Ishikawa (cell line): ENCODE results near the gene NMU.

Experiments
- CEBPB ChIP-seq: IDR thresholded peaks from 2 replicates; pipeline ENCODE4 v1.6.1; 2012
- CREB1 ChIP-seq: IDR thresholded peaks from 2 replicates; pipeline ENCODE4 v1.6.1; 2012; ENCODE audit warnings: low read depth
- EGR1 ChIP-seq: IDR thresholded peaks from 2 replicates; pipeline ENCODE4 v1.6.1; 2012
- EP300 ChIP-seq: IDR thresholded peaks from 2 replicates; pipeline ENCODE4 v1.6.1; 2012; ENCODE audit warnings: borderline replicate concordance
- FOXM1 ChIP-seq: IDR thresholded peaks from 2 replicates; pipeline ENCODE4 v1.6.1; 2012; ENCODE audit warnings: low read depth, borderline replicate concordance
- NFIC ChIP-seq: IDR thresholded peaks from 2 replicates; pipeline ENCODE4 v1.6.1; 2012
- RAD21 ChIP-seq: IDR thresholded peaks from 2 replicates; pipeline ENCODE4 v1.6.1; 2012; ENCODE audit warnings: low read depth
- REST ChIP-seq: IDR thresholded peaks from 2 replicates; pipeline ENCODE4 v1.6.1; 2012; ENCODE audit warnings: low read depth, mild to moderate bottlenecking
- TAF1 ChIP-seq: IDR thresholded peaks from 2 replicates; pipeline ENCODE4 v1.6.1; 2012; ENCODE audit warnings: low read depth, mild to moderate bottlenecking
- TCF12 ChIP-seq: IDR thresholded peaks from 2 replicates; pipeline ENCODE4 v1.6.1; 2012; ENCODE audit warnings: low read depth
- TEAD4 ChIP-seq: IDR thresholded peaks from 2 replicates; pipeline ENCODE4 v1.6.1; 2012
- YY1 ChIP-seq: IDR thresholded peaks from 2 replicates; pipeline ENCODE4 v1.6.1; 2012; ENCODE audit warnings: low read depth
- ZBTB7A ChIP-seq: IDR thresholded peaks from 2 replicates; pipeline ENCODE4 v1.6.1; 2012; ENCODE audit warnings: low read depth
- TF ChIP-seq, protein P1 (sequence below): IDR thresholded peaks from 2 replicates; pipeline ENCODE4 v1.6.1; 2012
- TF ChIP-seq, protein P2 (sequence below): IDR thresholded peaks from 2 replicates; pipeline ENCODE4 v1.6.1; 2012

The NMU gene

GRCh38 chr4:55654131-55654530, 18.0 kb upstream of the NMU start:
- TF ChIP-seq CEBPB (no peak), CREB1 (no peak), RAD21 (no peak), TCF12 (no peak), ZBTB7A (no peak), TAF1 (no peak)
- TF ChIP-seq, protein P1, sequence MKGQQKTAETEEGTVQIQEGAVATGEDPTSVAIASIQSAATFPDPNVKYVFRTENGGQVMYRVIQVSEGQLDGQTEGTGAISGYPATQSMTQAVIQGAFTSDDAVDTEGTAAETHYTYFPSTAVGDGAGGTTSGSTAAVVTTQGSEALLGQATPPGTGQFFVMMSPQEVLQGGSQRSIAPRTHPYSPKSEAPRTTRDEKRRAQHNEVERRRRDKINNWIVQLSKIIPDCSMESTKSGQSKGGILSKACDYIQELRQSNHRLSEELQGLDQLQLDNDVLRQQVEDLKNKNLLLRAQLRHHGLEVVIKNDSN, result no peak
- TF ChIP-seq, protein P2, sequence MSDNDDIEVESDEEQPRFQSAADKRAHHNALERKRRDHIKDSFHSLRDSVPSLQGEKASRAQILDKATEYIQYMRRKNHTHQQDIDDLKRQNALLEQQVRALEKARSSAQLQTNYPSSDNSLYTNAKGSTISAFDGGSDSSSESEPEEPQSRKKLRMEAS, result no peak

DNA sequence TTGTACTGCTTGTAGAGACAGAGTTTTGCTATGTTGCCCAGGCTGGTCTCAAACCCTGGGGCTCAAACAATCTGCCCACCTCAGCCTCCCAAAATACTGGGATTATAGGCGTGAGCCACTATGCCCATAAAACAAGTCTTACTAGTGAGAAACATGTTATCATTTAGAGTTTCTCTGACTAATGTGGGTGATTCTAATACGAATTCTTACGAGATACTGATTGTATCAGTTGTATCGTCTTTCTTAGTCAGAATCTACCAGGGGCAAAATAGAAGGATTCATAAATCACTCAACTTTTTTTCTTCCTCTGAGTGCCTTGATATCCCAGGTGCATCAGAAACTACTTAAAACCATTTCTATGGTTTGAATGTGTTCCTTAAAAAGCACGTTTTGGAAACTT, 14.4 kb upstream of the NMU start:
- no peak for TF ChIP-seq TEAD4
- no peak for TF ChIP-seq CREB1
- TF ChIP-seq EGR1, result no peak
- TF ChIP-seq CEBPB, result no peak
- no peak for TF ChIP-seq TAF1
- no peak for TF ChIP-seq TCF12
- TF ChIP-seq FOXM1, result no peak

DNA sequence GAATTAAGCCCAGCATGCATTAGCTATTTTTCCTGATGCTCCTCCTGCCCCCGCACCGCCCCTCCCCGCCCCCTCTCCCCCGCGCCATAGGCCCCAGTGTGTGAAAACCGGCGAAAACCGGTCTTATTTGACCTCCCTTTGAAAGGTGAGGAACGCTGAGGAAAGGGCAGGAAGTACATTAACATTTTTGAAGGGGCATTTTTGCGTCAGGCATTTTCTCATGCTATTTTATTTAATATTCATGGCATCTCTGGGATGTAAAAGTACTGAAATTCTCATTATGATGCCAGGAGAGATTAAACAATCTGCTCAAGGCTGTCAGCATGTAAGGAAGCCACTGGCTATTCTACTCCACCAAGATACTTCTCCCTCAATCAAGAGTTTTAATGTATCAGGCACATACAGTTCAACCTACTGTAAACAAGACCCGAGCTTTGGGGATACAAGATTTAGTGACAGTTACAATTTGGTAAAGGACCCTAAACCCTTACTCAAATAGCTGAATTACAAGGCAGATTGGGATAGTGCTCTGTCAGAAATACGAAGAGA, 1.2 kb upstream of the NMU start:
- no peak for TF ChIP-seq NFIC
- no peak for TF ChIP-seq CEBPB
- TF ChIP-seq TEAD4, result no peak
- no peak for TF ChIP-seq REST
- no peak for TF ChIP-seq TAF1
- no peak for TF ChIP-seq YY1
- TF ChIP-seq EGR1, result no peak
- TF ChIP-seq, protein P2, result no peak
- no peak for TF ChIP-seq EP300
- TF ChIP-seq CREB1, result no peak
- TF ChIP-seq TCF12, result no peak
- TF ChIP-seq RAD21, result no peak
- TF ChIP-seq FOXM1, result no peak
- TF ChIP-seq, protein P1, result no peak
- TF ChIP-seq ZBTB7A, result no peak

DNA sequence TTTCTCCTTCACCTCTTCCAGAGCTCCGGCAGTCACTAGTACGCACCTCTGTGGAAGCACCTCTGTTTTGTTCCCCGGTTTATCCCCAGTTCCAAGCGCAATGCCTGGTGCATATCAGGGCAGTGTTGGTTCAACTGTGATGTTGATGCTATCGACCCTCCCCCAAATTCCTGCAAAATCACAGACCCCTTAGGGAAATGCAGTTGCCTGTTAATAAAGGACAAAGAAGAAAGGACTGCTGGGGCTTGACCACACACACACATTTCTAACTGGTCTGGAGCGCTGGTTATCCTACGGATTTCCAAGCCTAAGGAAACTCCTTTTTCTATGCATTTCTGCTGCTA, 530 bp upstream of the NMU start:
- no peak for TF ChIP-seq NFIC
- TF ChIP-seq, protein P2, result no peak
- TF ChIP-seq EP300, result no peak
- no peak for TF ChIP-seq TAF1
- TF ChIP-seq TCF12, result no peak
- no peak for TF ChIP-seq RAD21
- TF ChIP-seq, protein P1, result no peak

GRCh38 chr4:55635282-55635681, 816 bp downstream of the NMU start:
- TF ChIP-seq FOXM1 (no peak), TEAD4 (no peak), RAD21 (no peak), CREB1 (no peak), TAF1 (no peak), EP300 (no peak), NFIC (no peak), YY1 (no peak), EGR1 (no peak), REST (no peak), TCF12 (no peak), ZBTB7A (no peak)
- TF ChIP-seq, protein P1, result no peak
- TF ChIP-seq, protein P2, result no peak
